ENCODE data around the gene SRGAP1.

The SRGAP1 gene

GRCh38 chr12:63997198-63997597 is 152.7 kb downstream of the SRGAP1 start:
- Histone ChIP-seq H3F3A (ENCODE audit: insufficient read depth, low read length) (no peaks in the 10 kb centered on the region), H2AFZ (ENCODE audit: low read length) (no peak overlapping the region), H4K20me1 (ENCODE audit: insufficient read depth, low read length) (no peaks in the 10 kb centered on the region), H3K4me2 (ENCODE audit: low read length) (no peak overlapping the region), H3K79me2 (ENCODE audit: insufficient read depth, low read length) (no peaks in the 10 kb centered on the region), H3K4me3 (ENCODE audit: low read depth, low read length, poor library complexity, severe bottlenecking) (no peak overlapping the region), H3K9ac (ENCODE audit: low read length) (no peak overlapping the region), H3K27ac (ENCODE audit: low read depth, low read length, poor library complexity, severe bottlenecking) (no peak overlapping the region), H3K4me1 (ENCODE audit: insufficient read depth, low read length, severe bottlenecking) (no peaks in the 10 kb centered on the region), H3K36me3 (ENCODE audit: insufficient read depth, low read length) (no peaks in the 10 kb centered on the region), H3K9me3 (ENCODE audit: low read length) (no peaks in the 10 kb centered on the region), H3K27me3 (ENCODE audit: insufficient read depth, low read length) (no peaks in the 10 kb centered on the region), H3K9me2 (ENCODE audit: low read depth, low read length) (no peaks in the 10 kb centered on the region)
- TF ChIP-seq EZH2 (IDR thresholded peaks at IDR 0.05; ENCODE audit: borderline replicate concordance, low read length) (no peak), CTCF (IDR thresholded peaks at IDR 0.05; ENCODE audit: low read length) (no peak)

- Histone ChIP-seq H3F3A (ENCODE audit: insufficient read depth, low read length) (no peaks in the 10 kb centered on the region), H3K27ac (ENCODE audit: low read depth, low read length, poor library complexity, severe bottlenecking) (no peak overlapping the region), H3K36me3 (ENCODE audit: insufficient read depth, low read length) (no peaks in the 10 kb centered on the region), H3K9ac (ENCODE audit: low read length) (no peak overlapping the region), H3K4me1 (ENCODE audit: insufficient read depth, low read length, severe bottlenecking) (no peaks in the 10 kb centered on the region), H2AFZ (ENCODE audit: low read length) (no peak overlapping the region), H3K9me3 (ENCODE audit: low read length) (no peaks in the 10 kb centered on the region), H3K79me2 (ENCODE audit: insufficient read depth, low read length) (no peaks in the 10 kb centered on the region), H3K4me3 (ENCODE audit: low read depth, low read length, poor library complexity, severe bottlenecking) (no peak overlapping the region), H3K27me3 (ENCODE audit: insufficient read depth, low read length) (no peaks in the 10 kb centered on the region), H3K9me2 (ENCODE audit: low read depth, low read length) (no peaks in the 10 kb centered on the region), H4K20me1 (ENCODE audit: insufficient read depth, low read length) (no peaks in the 10 kb centered on the region), H3K4me2 (ENCODE audit: low read length) (no peak overlapping the region)
- TF ChIP-seq EZH2 (IDR thresholded peaks at IDR 0.05; ENCODE audit: borderline replicate concordance, low read length), result no peak
Observed at GRCh38 chr12:63998584-63998983, 154.1 kb downstream of the SRGAP1 start.

GRCh38 chr12:63999853-64000252 is 155.4 kb downstream of the SRGAP1 start:
- Histone ChIP-seq H3K9ac (ENCODE audit: low read length) (no peak overlapping the region), H3K9me3 (ENCODE audit: low read length) (no peaks in the 10 kb centered on the region), H3K79me2 (ENCODE audit: insufficient read depth, low read length) (no peaks in the 10 kb centered on the region), H3K4me1 (ENCODE audit: insufficient read depth, low read length, severe bottlenecking) (no peaks in the 10 kb centered on the region), H3K4me2 (ENCODE audit: low read length) (no peak overlapping the region), H4K20me1 (ENCODE audit: insufficient read depth, low read length) (no peaks in the 10 kb centered on the region), H3F3A (ENCODE audit: insufficient read depth, low read length) (no peaks in the 10 kb centered on the region), H3K27me3 (ENCODE audit: insufficient read depth, low read length) (no peaks in the 10 kb centered on the region), H2AFZ (ENCODE audit: low read length) (no peak overlapping the region), H3K36me3 (ENCODE audit: insufficient read depth, low read length) (no peaks in the 10 kb centered on the region), H3K27ac (ENCODE audit: low read depth, low read length, poor library complexity, severe bottlenecking) (no peak overlapping the region), H3K4me3 (ENCODE audit: low read depth, low read length, poor library complexity, severe bottlenecking) (no peak overlapping the region), H3K9me2 (ENCODE audit: low read depth, low read length) (no peaks in the 10 kb centered on the region)
- TF ChIP-seq CTCF (IDR thresholded peaks at IDR 0.05; ENCODE audit: low read length) (no peak), EZH2 (IDR thresholded peaks at IDR 0.05; ENCODE audit: borderline replicate concordance, low read length) (no peak)

GRCh38 chr12:64001439-64001838 is 156.9 kb downstream of the SRGAP1 start:
- no peaks in the 10 kb centered on the region for H3K4me1 ChIP-seq (ENCODE audit: insufficient read depth, low read length, severe bottlenecking)
- H3K36me3 ChIP-seq (ENCODE audit: insufficient read depth, low read length), result no peaks in the 10 kb centered on the region
- no peaks in the 10 kb centered on the region for H3K27me3 ChIP-seq (ENCODE audit: insufficient read depth, low read length)
- no peak overlapping the region for H3K4me3 ChIP-seq (ENCODE audit: low read depth, low read length, poor library complexity, severe bottlenecking)
- H3K79me2 ChIP-seq (ENCODE audit: insufficient read depth, low read length), result no peaks in the 10 kb centered on the region
- H3K9ac ChIP-seq (ENCODE audit: low read length), result no peak overlapping the region
- no peaks in the 10 kb centered on the region for H3F3A ChIP-seq (ENCODE audit: insufficient read depth, low read length)
- H3K9me3 ChIP-seq (ENCODE audit: low read length), result no peaks in the 10 kb centered on the region
- no peak overlapping the region for H2AFZ ChIP-seq (ENCODE audit: low read length)
- no peak overlapping the region for H3K27ac ChIP-seq (ENCODE audit: low read depth, low read length, poor library complexity, severe bottlenecking)
- H3K9me2 ChIP-seq (ENCODE audit: low read depth, low read length), result no peaks in the 10 kb centered on the region
- TF ChIP-seq CTCF (IDR thresholded peaks at IDR 0.05; ENCODE audit: low read length), result no peak
- no peaks in the 10 kb centered on the region for H4K20me1 ChIP-seq (ENCODE audit: insufficient read depth, low read length)
- H3K4me2 ChIP-seq (ENCODE audit: low read length), result no peak overlapping the region

Measured in OCI-LY1 (cell line).